GM21447 (cell line): Measurements from ENCODE around the gene NRG3.

Experiments
- ATAC-seq: cut with Tn5 transposase; IDR thresholded peaks from one replicate; pipeline ENCODE4 v1.9.1; 2021; ENCODE audit not compliant: unreplicated experiment

Gene NRG3

DNA sequence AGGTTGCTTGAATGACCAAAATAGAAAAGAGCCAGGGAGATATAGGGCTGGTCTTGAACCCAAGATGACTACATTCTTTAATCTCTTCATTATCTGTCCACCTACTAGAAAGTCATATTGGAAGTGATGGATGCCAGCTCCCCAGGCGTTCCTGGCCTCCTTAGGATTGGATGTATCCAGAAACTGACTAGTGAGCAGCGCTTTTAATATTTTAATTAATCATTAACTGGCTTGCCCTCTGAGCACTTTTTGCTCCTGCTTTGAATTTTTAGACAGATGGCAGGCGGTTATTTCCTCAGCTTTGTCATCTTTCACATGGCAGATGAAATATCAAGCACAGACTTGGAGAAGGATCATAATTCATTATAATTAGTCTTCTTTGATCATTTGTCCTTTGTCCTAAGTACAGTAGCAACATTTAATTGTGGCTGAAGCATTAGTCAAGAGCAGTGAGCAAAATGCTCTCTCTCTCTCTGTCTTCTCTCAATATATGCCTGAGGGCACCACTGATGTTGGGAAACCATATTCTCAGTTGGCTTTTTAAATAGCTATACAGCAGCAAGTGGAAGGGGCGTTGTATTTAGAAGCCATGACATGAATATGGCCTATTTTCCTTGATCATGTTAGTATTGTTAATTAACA is 588.0 kb downstream of the NRG3 start:
- ATAC-seq: no peak

GRCh38 chr10:82463614-82464013 is 588.6 kb downstream of the NRG3 start:
- ATAC-seq: no peak

DNA sequence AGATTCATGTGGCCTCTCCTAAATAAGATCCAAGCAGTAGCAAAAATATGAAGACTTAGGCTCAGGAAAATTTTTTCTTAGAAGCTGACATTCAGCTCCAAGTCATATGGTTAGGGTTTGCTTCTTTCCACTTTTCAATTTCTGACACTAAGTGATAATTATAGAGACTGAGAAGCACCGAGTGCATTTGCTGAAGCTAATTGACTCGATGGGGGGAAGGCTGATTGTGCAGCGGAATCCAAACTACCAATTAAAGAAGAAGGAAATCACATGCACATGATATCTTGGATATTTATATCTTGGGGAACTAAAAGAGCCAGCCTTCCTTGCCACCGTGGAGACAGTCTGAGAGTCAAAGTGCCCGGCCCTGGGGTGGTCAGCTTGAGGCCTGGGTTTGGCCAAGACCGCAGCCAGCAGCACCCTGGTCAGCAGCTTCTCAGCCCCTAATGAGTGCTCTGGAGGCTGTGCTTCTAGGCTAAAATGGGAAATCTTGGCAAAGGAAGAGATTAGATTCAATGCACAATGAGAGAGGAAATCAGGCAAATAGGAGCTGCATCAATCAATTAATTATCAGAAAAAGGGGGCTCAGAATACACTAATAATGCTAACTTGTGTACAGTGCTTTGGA is 589.3 kb downstream of the NRG3 start:
- ATAC-seq: no peak

DNA sequence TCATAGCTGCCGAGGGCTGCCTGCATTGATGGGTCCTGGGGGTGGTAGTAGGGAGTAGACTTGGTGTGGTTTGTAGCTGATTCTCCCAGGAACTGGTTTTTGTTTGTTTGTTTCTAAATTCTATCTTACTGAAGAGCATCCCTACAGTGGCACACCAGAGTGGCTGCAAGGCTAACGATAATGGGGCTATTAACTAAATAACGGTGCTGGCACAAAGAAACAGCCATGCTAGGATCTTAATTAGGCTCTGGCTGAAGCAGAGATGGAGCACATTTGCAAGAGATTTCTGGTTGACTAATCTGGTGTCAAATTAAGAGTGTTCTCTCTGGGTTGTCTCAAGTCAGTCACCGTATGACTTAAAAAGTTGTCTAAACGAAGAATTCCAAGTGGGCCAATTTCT is 590.0 kb downstream of the NRG3 start:
- ATAC-seq: no peak

- ATAC-seq: no peak
These were observed 593.5 kb downstream of the NRG3 start for GRCh38 chr10:82468453-82468852.

GRCh38 chr10:82472406-82473335 is 597.7 kb downstream of the NRG3 start:
- no peak for ATAC-seq

- no peak for ATAC-seq
These were observed 602.8 kb downstream of the NRG3 start for GRCh38 chr10:82477776-82478175.

DNA sequence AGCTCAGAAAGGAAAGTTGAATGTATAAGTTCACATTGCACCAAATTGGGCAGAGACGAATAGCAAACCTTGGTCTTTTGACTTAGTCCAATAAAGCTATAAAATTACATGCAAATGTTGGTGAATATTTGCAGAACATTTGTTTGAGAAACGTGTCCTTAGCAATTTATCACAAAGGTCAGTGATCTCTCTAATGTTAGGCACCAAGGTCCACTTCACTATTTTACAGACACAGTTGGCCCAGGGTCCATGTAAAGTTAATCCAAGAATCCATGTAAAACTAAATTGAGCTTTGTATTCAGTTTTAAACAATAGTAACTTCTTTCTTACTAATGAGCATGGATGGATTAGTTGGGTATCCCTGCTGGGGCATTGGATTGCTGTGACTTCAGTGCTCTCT is 617.7 kb downstream of the NRG3 start:
- ATAC-seq: no peak

DNA sequence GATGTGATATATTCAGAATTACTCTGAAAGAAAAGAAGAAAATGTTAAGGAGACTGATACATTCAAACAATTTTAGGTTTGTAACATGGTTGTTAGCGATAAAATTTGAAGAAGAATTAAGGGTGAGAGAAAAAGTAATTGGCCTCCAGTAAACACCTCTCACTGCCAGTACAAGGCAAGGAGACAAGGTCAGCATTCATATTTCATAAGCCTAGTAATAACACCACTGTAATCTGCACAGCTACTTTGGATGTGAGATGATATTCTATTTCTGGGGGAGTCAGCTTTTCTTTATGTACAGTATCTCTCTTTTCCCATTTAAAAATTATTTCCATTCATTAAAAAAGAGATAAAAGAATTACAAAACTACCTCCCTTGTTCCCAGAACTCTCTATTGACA is 621.1 kb downstream of the NRG3 start:
- no peak for ATAC-seq

GRCh38 chr10:82497439-82497838 is 622.4 kb downstream of the NRG3 start:
- ATAC-seq: no peak

DNA sequence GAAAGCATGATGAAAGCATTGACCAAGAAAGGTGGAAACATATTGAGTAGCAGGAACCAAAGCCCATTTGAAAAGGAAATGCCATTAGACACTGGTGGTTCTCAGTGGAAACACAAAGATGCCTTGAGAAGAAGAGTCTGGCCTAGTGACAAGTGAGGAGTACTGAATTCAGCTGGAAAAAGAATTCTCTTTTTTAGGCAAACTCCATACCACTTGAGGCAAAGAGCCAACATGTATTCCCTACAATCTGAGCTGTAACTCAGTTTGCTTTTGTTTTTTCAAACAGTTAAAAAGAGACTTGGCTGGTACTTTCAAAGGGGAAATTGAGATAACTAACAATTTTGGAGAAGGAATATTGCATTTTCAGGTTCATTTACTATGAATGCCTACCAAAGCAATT is 624.0 kb downstream of the NRG3 start:
- ATAC-seq: no peak

DNA sequence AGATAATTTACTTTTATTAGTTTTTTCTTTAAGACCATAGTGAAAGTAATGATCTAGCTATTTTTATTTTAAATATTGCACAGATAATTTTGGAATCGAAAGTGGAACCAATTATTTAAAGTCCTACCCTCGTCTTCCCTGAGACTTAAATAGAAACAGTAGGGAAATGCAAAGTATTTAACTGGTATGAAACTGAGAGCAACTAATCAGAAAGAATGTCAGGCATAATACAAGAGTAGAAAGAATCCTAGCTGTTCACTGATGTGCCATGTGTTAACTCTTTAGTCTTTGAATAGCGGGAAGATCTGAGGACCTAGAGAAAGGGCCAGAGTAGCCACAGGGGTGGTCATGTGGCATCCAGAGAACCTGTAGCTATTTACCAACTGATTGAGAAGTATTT is 630.0 kb downstream of the NRG3 start:
- no peak for ATAC-seq

DNA sequence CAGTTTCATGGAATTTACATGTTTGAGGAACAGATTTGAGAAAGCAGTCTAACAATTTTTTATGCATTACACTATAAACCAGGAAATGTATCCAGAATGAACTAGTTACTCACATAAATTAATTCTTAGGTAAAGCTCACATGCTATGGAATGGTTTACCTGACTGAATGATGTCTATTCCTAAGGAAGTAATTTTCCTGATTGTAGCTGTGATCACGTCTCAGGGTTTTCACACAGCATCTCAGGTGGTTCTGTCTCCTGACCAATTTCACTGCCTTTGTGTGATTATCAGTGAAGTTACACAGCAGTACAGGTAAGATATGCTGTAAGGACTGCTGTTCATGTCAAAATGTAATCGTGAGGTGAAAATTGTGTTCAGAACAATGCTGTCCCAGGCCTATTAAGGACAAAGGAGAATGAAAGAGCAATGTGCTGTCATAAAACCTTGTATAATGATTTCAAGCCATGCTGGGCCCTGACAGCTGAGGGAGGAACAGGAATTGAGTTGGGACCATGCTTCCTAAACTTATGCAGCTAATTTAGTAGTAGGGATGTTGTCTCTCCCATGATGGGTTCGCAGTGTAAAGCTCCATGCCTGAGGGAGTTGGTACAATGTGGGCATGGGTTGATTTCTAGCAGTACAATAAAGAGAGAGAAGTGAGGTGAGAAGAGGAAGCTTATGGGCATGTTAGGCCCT is 631.8 kb downstream of the NRG3 start:
- ATAC-seq: no peak

GRCh38 chr10:82515256-82515655 is 640.3 kb downstream of the NRG3 start:
- no peak for ATAC-seq

DNA sequence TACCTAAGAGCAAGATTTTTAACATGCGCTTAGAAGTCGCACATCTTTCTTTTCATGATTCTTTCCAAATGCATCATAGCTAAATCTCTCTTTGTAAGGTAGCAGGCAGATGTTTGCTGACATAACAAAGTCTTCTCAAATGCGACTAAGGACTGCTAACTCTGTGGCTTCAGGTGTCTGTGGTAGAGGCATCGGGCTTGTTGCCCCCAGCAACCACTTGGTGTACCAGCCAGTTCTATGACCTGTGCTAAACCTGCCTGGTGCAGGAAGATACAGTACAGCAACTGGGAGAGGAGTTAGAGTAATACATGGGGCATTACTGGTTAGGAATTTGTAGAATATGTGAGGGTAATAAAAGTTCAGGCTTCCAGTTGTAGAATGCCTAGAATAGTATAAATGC is 654.1 kb downstream of the NRG3 start:
- no peak for ATAC-seq

- no peak for ATAC-seq
These were observed 660.5 kb downstream of the NRG3 start for GRCh38 chr10:82535457-82535856.

GRCh38 chr10:82536668-82537067 is 661.7 kb downstream of the NRG3 start:
- ATAC-seq: no peak

DNA sequence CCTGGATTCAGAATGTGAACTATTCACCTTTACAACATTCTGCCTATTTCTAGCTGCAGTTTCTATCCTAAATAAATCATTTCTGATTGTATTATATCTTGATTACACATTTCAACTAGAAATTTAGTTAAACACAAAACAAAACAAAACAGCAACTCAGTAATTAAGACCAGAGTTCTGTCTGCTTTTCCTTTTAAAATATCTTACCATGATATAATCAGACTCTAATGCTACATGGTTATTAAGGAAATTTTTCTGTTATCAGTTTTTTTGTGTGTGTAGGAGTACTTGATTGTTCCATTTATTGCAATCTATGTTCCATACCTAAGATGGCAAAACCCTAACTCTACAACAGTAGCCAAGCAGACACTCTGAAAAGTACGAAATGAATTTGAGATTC is 663.3 kb downstream of the NRG3 start:
- no peak for ATAC-seq

DNA sequence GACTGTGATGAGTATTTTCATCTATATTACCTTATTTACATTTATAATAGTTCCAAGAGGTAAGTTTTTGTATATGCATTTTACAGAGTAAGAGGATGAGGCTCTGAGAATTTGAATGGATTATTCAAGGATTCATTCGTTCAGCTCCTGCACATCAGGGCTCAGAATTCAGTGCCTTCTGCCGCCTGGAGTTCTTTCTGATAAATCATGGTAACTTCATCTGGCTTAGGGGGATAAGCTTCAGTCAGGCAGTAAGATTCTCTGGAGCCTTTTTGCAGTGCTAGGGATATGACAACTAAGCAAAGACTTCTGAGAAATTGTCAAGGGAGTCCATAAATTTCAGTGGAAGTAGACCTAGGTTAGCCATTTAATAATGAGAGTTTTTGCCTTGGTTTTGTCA is 668.6 kb downstream of the NRG3 start:
- no peak for ATAC-seq

- no peak for ATAC-seq
These were observed 669.4 kb downstream of the NRG3 start for GRCh38 chr10:82544377-82544776.

DNA sequence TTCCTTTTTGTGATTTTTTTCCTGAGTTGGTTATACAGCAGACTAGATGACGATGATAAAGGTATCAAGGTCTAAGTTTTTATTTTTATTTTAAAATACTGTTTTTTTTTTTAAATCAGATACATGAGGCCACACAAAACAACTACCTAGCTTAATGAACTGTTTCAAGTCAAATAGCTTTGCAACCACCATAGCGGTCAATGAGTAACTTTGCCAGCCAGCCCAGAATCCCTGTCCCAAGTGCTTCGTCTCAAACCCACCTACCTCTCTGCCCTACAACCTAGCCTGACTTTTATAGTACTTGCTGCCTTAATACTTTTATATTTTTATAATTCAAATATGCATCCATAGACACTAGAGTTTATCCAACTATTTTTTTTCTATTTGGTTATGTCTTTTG is 676.5 kb downstream of the NRG3 start:
- ATAC-seq: no peak
